Stimulated activated CD8-positive, alpha-beta memory T cell treated with anti-CD3 and anti-CD28 coated beads, Interleukin-7, amount 100 ng/mL, for 24 hours (primary cell): ENCODE measurements around the gene CGNL1.

Source experiments
- DNase-seq: peaks from one replicate; pipeline ENCODE4 v3.0.0-alpha.2; 2020; ENCODE audit warnings: low read depth

Gene CGNL1

GRCh38 chr15:57354436-57355123 lies 21.7 kb upstream of the CGNL1 start:
- DNase-seq, result no peak

GRCh38 chr15:57355259-57355658 lies 21.0 kb upstream of the CGNL1 start:
- no peak for DNase-seq

DNA sequence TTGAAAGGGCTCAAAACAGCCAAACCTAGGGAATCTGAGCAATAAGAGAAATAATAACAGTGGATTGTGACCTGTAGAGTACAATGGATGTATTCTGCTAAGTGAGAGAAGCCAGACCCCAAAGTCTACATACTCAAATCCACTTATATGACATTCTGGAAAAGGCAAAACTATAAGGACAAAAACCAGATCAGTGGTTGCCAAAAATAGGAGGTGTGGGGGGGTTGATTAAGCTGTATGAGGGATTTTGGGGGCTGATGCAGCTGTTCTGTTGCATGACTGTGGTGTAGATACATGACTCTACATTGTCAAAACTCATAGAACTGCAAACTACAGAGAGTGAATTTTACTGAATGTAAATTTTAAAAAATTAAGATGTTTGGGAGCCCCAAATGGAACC lies 20.1 kb upstream of the CGNL1 start:
- no peak for DNase-seq

GRCh38 chr15:57356636-57357035 lies 19.7 kb upstream of the CGNL1 start:
- DNase-seq, result no peak

DNA sequence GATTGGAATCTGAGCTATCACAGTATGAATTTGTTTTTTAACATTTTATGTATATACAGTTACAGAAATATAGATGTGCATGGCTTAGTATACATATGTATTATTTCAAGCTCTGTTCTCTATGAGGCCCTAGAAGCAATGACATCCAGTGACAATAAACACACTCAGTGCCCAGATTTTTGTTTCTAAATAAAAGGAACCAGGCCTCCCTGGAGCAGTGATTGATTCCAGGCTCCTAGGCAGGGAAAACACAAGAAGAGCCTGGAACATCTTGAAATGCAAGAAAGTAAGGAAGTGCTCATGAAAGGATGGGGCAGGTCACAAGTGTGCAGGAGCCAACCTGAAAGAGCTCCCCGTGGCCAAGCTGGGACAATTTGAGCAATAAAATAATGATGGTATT lies 18.5 kb upstream of the CGNL1 start:
- no peak for DNase-seq

DNA sequence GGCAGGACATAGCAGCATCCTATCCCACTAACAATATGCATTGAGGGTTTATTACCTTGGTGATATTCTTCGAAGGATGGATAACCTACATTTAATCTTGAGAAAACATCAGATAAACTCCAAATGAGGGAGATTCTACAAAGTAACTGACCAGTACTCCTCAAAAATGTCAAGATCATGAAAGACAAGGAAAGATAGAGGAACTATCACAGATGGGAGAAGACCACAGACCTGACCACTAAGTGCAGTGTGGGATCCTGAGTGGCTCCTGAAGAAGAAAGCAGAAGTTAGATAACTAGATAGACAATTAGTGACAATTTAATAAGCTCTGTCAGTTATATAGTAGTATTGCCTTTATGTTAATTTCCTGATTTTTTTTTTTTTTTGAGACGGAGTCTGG lies 17.7 kb upstream of the CGNL1 start:
- no peak for DNase-seq

DNA sequence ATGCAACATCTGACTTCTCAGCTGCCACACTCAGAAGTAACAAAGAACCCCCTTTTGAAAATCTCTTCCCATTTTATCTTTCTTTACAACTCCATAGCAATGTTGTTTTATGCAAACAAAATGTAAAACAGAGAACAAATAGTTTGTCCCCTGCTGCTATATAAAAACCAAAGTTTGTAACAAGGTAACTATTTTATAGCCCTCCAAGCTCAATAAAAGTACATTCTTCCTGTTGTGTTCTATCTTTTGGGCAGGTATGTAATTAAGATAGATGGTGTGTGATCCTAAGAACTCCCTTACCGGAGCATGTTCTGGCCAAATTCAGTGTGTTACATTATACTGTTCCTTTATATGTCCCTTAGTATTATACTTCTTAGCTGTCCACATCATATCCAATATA lies 12.6 kb upstream of the CGNL1 start:
- DNase-seq, result no peak

DNA sequence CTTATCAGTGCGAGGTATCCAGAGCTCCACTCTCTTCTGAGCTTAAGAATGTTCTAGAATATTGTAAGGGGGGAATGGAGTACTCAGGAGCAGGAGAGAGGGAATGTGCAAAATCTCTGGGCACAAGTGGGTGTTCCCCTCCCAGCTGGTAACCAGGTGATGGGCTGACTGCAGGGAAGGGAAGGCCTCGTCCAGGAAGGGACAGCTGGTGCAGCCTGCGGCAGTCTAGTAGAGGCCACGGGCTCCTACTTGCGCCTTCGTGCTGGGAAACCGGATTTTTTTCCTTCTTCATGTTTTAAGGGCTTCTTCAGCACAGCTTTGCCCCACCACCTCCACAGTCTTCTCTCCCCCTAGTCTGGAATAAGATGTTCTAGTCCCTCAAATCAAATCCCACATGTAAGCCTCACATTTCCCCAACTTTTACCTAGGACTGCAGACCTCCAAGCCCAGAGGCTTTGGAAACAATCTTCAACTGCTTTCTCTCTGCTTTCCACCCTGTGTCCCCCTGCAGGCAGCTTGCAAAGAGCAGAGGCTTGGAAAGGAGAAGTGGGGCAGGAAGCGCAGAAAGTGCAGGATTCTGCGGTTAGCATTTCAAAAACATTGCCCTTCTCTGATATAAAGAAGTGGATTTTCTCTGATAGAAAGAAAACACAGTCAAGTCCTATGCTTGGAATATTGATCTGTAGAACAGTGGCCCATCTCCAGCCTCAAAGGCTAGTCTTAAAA lies 11.9 kb upstream of the CGNL1 start:
- no peak for DNase-seq

GRCh38 chr15:57367556-57367955 lies 8.7 kb upstream of the CGNL1 start:
- no peak for DNase-seq

DNA sequence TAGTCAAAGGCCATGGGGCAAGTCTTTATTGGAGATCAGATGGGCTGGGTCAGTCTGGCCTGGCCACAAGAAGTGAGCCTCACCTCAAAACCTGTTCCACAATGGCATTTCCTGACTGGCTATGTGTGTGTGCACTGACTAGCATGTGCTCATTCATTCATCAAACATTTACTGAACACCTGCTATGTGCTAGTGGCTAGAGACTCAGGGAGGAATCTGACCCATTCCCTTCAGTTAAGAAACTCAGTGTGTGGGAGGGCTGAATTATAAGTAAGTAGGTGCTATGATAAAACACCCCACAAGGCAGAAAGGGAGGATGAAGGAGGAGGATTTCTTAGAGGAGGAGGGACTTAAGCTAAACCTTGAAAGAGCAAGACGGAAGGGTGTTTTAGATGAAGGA lies 5.4 kb upstream of the CGNL1 start:
- no peak for DNase-seq

GRCh38 chr15:57373251-57373881 lies 2.9 kb upstream of the CGNL1 start:
- DNase-seq, result no peak

- no peak for DNase-seq
These were observed 2.4 kb upstream of the CGNL1 start for GRCh38 chr15:57373882-57374276.

DNA sequence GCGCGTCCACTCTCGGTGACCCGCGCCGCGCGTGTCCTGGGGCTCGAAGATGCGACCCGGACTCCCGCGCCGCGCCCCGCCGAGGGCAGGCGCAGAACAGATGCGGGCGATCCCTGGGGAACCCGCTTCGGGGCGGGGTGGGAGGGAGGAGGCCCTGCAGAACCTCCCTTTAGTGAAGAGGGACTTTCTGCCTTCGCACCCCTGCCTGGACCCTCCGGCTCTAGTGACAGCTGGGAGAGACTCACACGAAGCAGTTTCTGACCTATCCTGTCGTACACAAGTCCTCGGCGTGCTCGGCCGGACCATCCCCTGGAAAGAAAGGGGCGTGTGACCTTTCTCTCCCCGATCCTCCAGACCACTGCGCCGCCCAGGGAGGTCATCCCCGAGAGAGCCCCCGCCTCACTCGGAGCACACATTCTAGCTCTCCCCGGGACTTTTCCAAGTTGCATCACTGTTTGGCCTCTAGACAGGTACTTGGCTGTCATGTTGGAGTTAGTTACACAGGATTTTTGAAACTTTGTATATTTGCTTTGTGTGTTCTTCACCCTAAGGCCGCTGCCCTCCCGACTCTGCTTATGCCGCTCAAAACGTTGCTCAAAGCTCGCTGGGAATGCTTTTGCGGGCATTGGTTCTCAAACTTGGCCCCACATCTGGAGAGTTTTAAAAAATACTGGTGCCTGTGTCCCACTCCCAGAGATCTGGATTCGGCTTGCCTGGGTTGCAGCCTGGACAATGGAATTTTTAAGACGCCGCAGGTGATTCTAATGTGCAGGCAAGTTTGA lies 582 bp downstream of the CGNL1 start:
- DNase-seq, result no peak

DNA sequence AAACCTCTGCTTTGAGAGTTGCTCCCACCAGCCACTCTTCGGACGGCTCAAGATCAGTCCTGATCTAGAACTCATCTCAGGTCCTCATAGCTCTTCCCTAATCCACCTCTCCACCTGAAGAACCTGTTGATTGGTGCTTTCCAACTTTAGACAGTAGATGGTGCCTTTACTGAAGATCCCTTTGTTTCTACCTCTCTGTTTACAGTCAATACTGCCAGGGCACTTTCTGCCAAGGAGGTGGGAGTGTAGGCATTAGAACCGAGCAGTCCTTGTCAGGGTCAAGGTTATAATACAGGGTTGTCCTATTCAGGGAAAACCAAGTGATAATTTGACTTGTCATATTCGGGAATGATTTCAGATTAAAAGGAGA lies 1.2 kb downstream of the CGNL1 start:
- no peak for DNase-seq

DNA sequence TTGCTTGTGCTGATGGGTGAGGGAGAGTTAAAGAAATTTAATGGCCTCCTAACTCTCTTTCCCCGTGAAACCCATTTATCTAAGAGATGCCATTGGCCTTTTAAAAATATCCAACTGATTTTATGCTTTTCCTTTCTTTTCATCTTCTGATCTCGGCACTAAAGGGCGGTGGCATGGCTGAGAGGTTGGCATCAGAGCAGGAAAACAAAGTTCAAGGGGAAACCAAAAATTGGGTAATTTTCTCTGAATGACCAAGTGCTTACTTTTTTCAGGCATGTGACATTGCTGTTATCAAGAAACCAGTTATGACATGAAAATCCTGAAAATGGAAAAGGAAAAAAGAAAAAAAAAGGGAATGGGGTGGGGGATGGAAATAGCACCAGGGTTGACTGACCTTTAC lies 3.2 kb downstream of the CGNL1 start:
- DNase-seq, result no peak

GRCh38 chr15:57380854-57381253 lies 4.5 kb downstream of the CGNL1 start:
- DNase-seq, result no peak

- no peak for DNase-seq
These were observed 5.9 kb downstream of the CGNL1 start for GRCh38 chr15:57382215-57382614.

GRCh38 chr15:57382969-57383368 lies 6.7 kb downstream of the CGNL1 start:
- no peak for DNase-seq

- no peak for DNase-seq
These were observed 7.7 kb downstream of the CGNL1 start for GRCh38 chr15:57384024-57384423.

DNA sequence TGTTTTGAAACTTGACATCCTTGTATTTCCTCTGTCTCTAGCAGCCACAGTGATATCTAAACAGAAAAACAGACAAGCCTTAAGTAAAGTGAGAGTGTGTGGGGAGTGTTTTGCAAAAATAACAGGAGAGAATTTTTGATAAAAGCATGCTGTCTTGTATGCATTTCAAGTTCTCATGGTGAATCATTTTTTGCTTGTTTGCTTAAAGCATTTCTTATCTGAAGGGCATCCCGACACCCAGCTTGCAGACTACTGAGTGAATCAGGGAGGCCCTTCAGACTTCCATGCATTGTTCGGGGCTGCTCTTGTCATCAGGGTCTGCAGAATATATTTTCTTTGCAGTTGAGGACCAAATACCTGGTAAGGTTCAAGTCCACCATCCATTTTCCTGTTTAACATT lies 8.5 kb downstream of the CGNL1 start:
- no peak for DNase-seq

DNA sequence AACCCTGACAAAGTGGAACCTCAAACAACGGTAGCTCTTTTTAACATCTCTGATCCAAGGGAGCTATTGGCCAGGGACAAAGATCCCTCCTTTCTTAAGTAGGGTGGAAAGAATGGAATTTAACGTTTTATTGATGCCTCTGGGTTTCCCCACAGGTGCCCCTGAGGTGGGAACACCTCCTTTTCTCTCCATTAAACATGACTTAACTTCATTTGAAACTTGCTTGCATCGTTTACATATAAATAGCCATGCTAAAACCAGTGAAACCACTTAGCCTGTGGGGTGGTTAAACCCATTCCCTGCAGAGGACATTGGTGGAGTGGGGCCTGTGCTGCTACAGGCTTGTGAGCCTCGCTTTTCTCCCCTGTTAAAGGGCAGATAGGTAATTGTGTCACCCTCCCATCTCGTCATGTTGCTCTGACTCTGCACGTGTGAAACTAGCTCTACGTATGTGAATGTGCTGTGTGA lies 9.7 kb downstream of the CGNL1 start:
- DNase-seq, result no peak

GRCh38 chr15:57386976-57387375 lies 10.7 kb downstream of the CGNL1 start:
- DNase-seq, result no peak
